Measurements from ENCODE around the gene CYP1B1.
"Not testable (repeated sequence)": the region's sequence is repeated elsewhere in the genome, so short reads cannot be mapped to it uniquely, and the experiment has no call there.

CYP1B1 gene

GRCh38 chr2:38075507-38076151, at the start of gene CYP1B1:
Gene CYP1B1 (minus strand): TSS chr2:38076151. CDS start chr2:38075388, 763 bp downstream.
- DNase-seq, result no peak

- DNase-seq, result no peak
These were observed 49.1 kb upstream of the CYP1B1 start for GRCh38 chr2:38125007-38125406.

- DNase-seq, result no peak
These were observed 48.0 kb upstream of the CYP1B1 start for GRCh38 chr2:38123911-38124310.

GRCh38 chr2:38122344-38122743, 46.4 kb upstream of the CYP1B1 start:
- DNase-seq, result no peak

- DNase-seq, result no peak
These were observed 45.5 kb upstream of the CYP1B1 start for GRCh38 chr2:38121481-38121880.

GRCh38 chr2:38120829-38121228, 44.9 kb upstream of the CYP1B1 start:
- DNase-seq, result no peak

GRCh38 chr2:38120264-38120592, 44.3 kb upstream of the CYP1B1 start:
- DNase-seq, result no peak

GRCh38 chr2:38116762-38117161, 40.8 kb upstream of the CYP1B1 start:
- DNase-seq, result no peak

GRCh38 chr2:38115216-38116032, 39.5 kb upstream of the CYP1B1 start:
- DNase-seq, result peak; percentile 63 to 82

GRCh38 chr2:38113981-38114708, 38.2 kb upstream of the CYP1B1 start:
- no peak for DNase-seq

GRCh38 chr2:38113051-38113450, 37.1 kb upstream of the CYP1B1 start:
- DNase-seq, result no peak

GRCh38 chr2:38111350-38111749, 35.4 kb upstream of the CYP1B1 start:
- not testable (repeated sequence) for DNase-seq

GRCh38 chr2:38109732-38110181, 33.8 kb upstream of the CYP1B1 start:
- DNase-seq, result no peak

- DNase-seq, result no peak
These were observed 33.2 kb upstream of the CYP1B1 start for GRCh38 chr2:38108907-38109731.

GRCh38 chr2:38107738-38108410, 31.9 kb upstream of the CYP1B1 start:
- DNase-seq, result no peak

- DNase-seq, result no peak
These were observed 30.6 kb upstream of the CYP1B1 start for GRCh38 chr2:38106405-38107094.

GRCh38 chr2:38105922-38106321, 30.0 kb upstream of the CYP1B1 start:
- no peak for DNase-seq

GRCh38 chr2:38104598-38104997, 28.6 kb upstream of the CYP1B1 start:
- DNase-seq, result no peak

GRCh38 chr2:38100328-38100727, 24.4 kb upstream of the CYP1B1 start:
- no peak for DNase-seq

- no peak for DNase-seq
These were observed 23.4 kb upstream of the CYP1B1 start for GRCh38 chr2:38099099-38100028.
